Liver (tissue), 3 donors: ENCODE measurements around the gene NR2F6.

Experiments
- SP1 ChIP-seq: IDR thresholded peaks from 2 replicates; pipeline ENCODE4 v1.6.1; 2018; ENCODE audit warnings: antibody characterized with exemption, mild to moderate bottlenecking
- YY1 ChIP-seq: IDR thresholded peaks from 2 replicates; pipeline ENCODE4 v1.6.1; 2016; ENCODE audit warnings: antibody characterized with exemption, mild to moderate bottlenecking
- TF ChIP-seq, protein P1 (sequence below): fragments of 150-350 bp; IDR thresholded peaks from 2 replicates; pipeline ENCODE4 v1.5.1; 2017; ENCODE audit warnings: improper control_type of control experiment, low read depth, low read length; ENCODE audit not compliant: missing input control
- TF ChIP-seq, protein P2 (sequence below): IDR thresholded peaks from 2 replicates; pipeline ENCODE4 v1.6.1; 2016; ENCODE audit warnings: antibody characterized with exemption
- TF ChIP-seq, protein P3 (sequence below): IDR thresholded peaks from 2 replicates; pipeline ENCODE4 v1.6.1; 2016; ENCODE audit warnings: antibody characterized with exemption, mild to moderate bottlenecking
- donor health status: healthy.
- donor health status: healthy.

DNA sequence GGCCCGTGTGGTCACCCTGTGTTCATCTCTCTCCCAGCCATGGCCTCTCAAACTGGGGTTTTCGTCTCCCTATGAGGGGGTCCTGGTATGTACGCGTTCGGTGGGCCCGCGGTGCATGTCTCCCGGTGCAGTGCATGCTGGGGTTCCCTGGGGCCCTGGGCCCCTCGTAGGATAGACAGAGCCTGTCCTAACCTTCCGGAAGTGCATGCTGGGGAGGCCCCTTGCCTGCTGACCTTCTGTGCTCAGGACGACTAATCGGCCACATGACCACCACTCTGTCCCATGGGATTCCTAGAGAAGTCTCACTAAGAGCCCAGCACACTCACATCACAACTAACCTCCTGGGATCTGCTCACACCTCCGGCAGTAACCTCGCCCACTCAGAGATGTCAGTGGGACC is 35.4 kb downstream of the NR2F6 start:
- TF ChIP-seq, protein P1, sequence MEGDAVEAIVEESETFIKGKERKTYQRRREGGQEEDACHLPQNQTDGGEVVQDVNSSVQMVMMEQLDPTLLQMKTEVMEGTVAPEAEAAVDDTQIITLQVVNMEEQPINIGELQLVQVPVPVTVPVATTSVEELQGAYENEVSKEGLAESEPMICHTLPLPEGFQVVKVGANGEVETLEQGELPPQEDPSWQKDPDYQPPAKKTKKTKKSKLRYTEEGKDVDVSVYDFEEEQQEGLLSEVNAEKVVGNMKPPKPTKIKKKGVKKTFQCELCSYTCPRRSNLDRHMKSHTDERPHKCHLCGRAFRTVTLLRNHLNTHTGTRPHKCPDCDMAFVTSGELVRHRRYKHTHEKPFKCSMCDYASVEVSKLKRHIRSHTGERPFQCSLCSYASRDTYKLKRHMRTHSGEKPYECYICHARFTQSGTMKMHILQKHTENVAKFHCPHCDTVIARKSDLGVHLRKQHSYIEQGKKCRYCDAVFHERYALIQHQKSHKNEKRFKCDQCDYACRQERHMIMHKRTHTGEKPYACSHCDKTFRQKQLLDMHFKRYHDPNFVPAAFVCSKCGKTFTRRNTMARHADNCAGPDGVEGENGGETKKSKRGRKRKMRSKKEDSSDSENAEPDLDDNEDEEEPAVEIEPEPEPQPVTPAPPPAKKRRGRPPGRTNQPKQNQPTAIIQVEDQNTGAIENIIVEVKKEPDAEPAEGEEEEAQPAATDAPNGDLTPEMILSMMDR, result no peak
- TF ChIP-seq, protein P2, sequence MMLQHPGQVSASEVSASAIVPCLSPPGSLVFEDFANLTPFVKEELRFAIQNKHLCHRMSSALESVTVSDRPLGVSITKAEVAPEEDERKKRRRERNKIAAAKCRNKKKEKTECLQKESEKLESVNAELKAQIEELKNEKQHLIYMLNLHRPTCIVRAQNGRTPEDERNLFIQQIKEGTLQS, result no peak
- no peak for TF ChIP-seq YY1
- TF ChIP-seq SP1, result no peak
- TF ChIP-seq, protein P3, sequence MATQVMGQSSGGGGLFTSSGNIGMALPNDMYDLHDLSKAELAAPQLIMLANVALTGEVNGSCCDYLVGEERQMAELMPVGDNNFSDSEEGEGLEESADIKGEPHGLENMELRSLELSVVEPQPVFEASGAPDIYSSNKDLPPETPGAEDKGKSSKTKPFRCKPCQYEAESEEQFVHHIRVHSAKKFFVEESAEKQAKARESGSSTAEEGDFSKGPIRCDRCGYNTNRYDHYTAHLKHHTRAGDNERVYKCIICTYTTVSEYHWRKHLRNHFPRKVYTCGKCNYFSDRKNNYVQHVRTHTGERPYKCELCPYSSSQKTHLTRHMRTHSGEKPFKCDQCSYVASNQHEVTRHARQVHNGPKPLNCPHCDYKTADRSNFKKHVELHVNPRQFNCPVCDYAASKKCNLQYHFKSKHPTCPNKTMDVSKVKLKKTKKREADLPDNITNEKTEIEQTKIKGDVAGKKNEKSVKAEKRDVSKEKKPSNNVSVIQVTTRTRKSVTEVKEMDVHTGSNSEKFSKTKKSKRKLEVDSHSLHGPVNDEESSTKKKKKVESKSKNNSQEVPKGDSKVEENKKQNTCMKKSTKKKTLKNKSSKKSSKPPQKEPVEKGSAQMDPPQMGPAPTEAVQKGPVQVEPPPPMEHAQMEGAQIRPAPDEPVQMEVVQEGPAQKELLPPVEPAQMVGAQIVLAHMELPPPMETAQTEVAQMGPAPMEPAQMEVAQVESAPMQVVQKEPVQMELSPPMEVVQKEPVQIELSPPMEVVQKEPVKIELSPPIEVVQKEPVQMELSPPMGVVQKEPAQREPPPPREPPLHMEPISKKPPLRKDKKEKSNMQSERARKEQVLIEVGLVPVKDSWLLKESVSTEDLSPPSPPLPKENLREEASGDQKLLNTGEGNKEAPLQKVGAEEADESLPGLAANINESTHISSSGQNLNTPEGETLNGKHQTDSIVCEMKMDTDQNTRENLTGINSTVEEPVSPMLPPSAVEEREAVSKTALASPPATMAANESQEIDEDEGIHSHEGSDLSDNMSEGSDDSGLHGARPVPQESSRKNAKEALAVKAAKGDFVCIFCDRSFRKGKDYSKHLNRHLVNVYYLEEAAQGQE, result no peak
